Endothelial cell of umbilical vein (primary cell): ENCODE measurements around the gene SPTBN4.

ENCODE experiments used
- EZH2 ChIP-seq: IDR thresholded peaks from 2 replicates; pipeline ENCODE4 v1.6.1; 2012; ENCODE audit warnings: borderline replicate concordance, low read depth, mild to moderate bottlenecking, moderate library complexity, low read length, inconsistent platforms; ENCODE audit not compliant: severe bottlenecking
- POLR2A ChIP-seq: IDR thresholded peaks from 2 replicates; pipeline ENCODE4 v1.6.1; 2012; ENCODE audit warnings: low read depth, mild to moderate bottlenecking, control low read depth, low read length
- POLR2AphosphoS5 ChIP-seq: IDR thresholded peaks from 2 replicates; pipeline ENCODE4 v1.6.1; 2012; ENCODE audit warnings: low read depth, mild to moderate bottlenecking, control low read depth, low read length, moderate library complexity; ENCODE audit not compliant: insufficient read depth
- TF ChIP-seq, protein P1 (sequence below): IDR thresholded peaks from 2 replicates; pipeline ENCODE4 v1.6.1; 2011; ENCODE audit not compliant: insufficient read depth, insufficient read length
- TF ChIP-seq, protein P2 (sequence below), 2 donors: IDR thresholded peaks; 1 replicate in 1 of 2; 2 replicates in 1 of 2; pipeline ENCODE4 v1.5.1; 2011; ENCODE audit warnings: low read length in 2 of 2, mild to moderate bottlenecking in 2 of 2, moderate library complexity in 2 of 2, control low read depth in 1 of 2, inconsistent platforms in 1 of 2, low read depth in 1 of 2; ENCODE audit not compliant: insufficient read depth in 1 of 2; ENCODE audit errors: extremely low read depth in 1 of 2

DNA sequence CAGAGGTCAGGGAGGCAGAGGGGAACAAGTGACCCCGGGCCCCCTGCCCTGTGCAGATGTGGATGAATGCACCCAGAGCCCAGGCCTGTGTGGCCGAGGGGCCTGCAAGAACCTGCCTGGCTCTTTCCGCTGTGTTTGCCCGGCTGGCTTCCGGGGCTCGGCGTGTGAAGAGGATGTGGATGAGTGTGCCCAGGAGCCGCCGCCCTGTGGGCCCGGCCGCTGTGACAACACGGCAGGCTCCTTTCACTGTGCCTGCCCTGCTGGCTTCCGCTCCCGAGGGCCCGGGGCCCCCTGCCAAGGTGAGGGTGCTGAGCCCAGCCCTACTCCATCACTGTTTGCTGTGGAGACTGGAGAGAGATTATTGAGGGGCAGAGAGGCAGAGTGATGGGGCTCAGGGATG lies 144.3 kb downstream of the SPTBN4 start:
- TF ChIP-seq POLR2AphosphoS5 (no peak), EZH2 (no peak), POLR2A (no peak)
- TF ChIP-seq, protein P1, sequence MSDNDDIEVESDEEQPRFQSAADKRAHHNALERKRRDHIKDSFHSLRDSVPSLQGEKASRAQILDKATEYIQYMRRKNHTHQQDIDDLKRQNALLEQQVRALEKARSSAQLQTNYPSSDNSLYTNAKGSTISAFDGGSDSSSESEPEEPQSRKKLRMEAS: no peak
- TF ChIP-seq, protein P2, sequence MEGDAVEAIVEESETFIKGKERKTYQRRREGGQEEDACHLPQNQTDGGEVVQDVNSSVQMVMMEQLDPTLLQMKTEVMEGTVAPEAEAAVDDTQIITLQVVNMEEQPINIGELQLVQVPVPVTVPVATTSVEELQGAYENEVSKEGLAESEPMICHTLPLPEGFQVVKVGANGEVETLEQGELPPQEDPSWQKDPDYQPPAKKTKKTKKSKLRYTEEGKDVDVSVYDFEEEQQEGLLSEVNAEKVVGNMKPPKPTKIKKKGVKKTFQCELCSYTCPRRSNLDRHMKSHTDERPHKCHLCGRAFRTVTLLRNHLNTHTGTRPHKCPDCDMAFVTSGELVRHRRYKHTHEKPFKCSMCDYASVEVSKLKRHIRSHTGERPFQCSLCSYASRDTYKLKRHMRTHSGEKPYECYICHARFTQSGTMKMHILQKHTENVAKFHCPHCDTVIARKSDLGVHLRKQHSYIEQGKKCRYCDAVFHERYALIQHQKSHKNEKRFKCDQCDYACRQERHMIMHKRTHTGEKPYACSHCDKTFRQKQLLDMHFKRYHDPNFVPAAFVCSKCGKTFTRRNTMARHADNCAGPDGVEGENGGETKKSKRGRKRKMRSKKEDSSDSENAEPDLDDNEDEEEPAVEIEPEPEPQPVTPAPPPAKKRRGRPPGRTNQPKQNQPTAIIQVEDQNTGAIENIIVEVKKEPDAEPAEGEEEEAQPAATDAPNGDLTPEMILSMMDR (IDR thresholded peaks at IDR 0.05; ENCODE audit: extremely low read depth in 1 of 2, insufficient read depth in 1 of 2, low read depth in 1 of 2, low read length in 2 of 2): no peak
